Keratinocyte (primary cell): ENCODE data around the gene PDS5B.

Experiments
- CTCF ChIP-seq, 3 experiments: IDR thresholded peaks in 1 of 3; conservative IDR thresholded peaks in 1 of 3; optimal IDR thresholded peaks in 1 of 3; 2 replicates in 2 of 3; 3 replicates in 1 of 3; pipeline versions ENCODE3 to v1.5.1; 2011; ENCODE audit warnings: low read length in 3 of 3, mild to moderate bottlenecking in 3 of 3, moderate library complexity in 2 of 3, control low read depth in 1 of 3, inconsistent platforms in 1 of 3; ENCODE audit not compliant: insufficient read depth in 2 of 3; ENCODE audit errors: extremely low read depth in 1 of 3
- EZH2 ChIP-seq: IDR thresholded peaks from one replicate; pipeline ENCODE4 v1.6.1; 2012; ENCODE audit warnings: inconsistent platforms, mild to moderate bottlenecking, low read length, moderate library complexity

GRCh38 chr13:32542221-32542620 lies 44.0 kb upstream of the PDS5B start:
- no peak for TF ChIP-seq EZH2
- no peak for TF ChIP-seq CTCF (optimal IDR thresholded peaks at IDR 0.05 in 1 of 3, IDR thresholded peaks at IDR 0.05 in 1 of 3, conservative IDR thresholded peaks at IDR 0.05 in 1 of 3; ENCODE audit: extremely low read depth in 1 of 3, insufficient read depth in 2 of 3, low read length in 3 of 3)
